IPS DF 6.9 (cell line): ENCODE results near the gene ABTB2.

Experiments
- DNase-seq: peaks from one replicate; pipeline ENCODE4 v3.0.0-alpha.2; 2013; ENCODE audit warnings: low read depth, low spot score
- H3K27ac ChIP-seq: one replicate; pipeline ENCODE4 v1.5.1; 2013; ENCODE audit warnings: low read length, control low read depth
- H3K27me3 ChIP-seq: 2 replicates; pipeline ENCODE4 v1.6.1; 2013; ENCODE audit warnings: mild to moderate bottlenecking, low read length; ENCODE audit not compliant: control insufficient read depth, insufficient read depth
- H3K36me3 ChIP-seq: 2 replicates; pipeline ENCODE4 v1.6.1; 2013; ENCODE audit warnings: low read length; ENCODE audit not compliant: control insufficient read depth, insufficient read depth
- H3K4me1 ChIP-seq: 2 replicates; pipeline ENCODE4 v1.6.1; 2013; ENCODE audit warnings: low read length; ENCODE audit not compliant: control insufficient read depth, insufficient read depth
- H3K4me3 ChIP-seq: 2 replicates; pipeline ENCODE4 v1.5.1; 2013; ENCODE audit warnings: mild to moderate bottlenecking, low read length
- H3K9me3 ChIP-seq: 2 replicates; pipeline ENCODE4 v1.6.1; 2013; ENCODE audit warnings: low read length, inconsistent platforms; ENCODE audit not compliant: control insufficient read depth, insufficient read depth
- WGBS: extraction: QIAGEN DNeasy Blood & Tissue Kit; methylation state at CpG from one replicate; pipeline ENCODE4 v1.1.7; 2013; ENCODE audit warnings: mixed read lengths, missing lambda C conversion rate; ENCODE audit not compliant: insufficient read length, insufficient coverage; 5-methylcytosine and 5-hydroxymethylcytosine counted together

ABTB2 gene

GRCh38 chr11:34277171-34277570 lies 80.6 kb downstream of the ABTB2 start:
- Histone ChIP-seq H3K4me1 (no peaks in the 10 kb centered on the region), H3K36me3 (no peaks in the 10 kb centered on the region), H3K9me3 (no peaks in the 10 kb centered on the region), H3K27me3 (no peaks in the 10 kb centered on the region), H3K27ac (no peak overlapping the region), H3K4me3 (no peak overlapping the region)
- no peak for DNase-seq
- WGBS: no CpG with 5 or more reads among the region's 4 CpGs

- Histone ChIP-seq H3K9me3 (no peaks in the 10 kb centered on the region), H3K27ac (no peak overlapping the region), H3K4me3 (no peak overlapping the region), H3K36me3 (no peaks in the 10 kb centered on the region), H3K27me3 (no peaks in the 10 kb centered on the region), H3K4me1 (no peaks in the 10 kb centered on the region)
- no peak for DNase-seq
- WGBS: no CpG with 5 or more reads among the region's 6 CpGs
Observed at GRCh38 chr11:34276352-34276864, 81.4 kb downstream of the ABTB2 start.

- no peaks in the 10 kb centered on the region for H3K9me3 ChIP-seq
- H3K27me3 ChIP-seq: no peaks in the 10 kb centered on the region
- no peak overlapping the region for H3K4me3 ChIP-seq
- DNase-seq: no peak
- H3K36me3 ChIP-seq: no peaks in the 10 kb centered on the region
- WGBS: no CpG with 5 or more reads among the region's 4 CpGs
- no peaks in the 10 kb centered on the region for H3K4me1 ChIP-seq
- H3K27ac ChIP-seq: no peak overlapping the region
Observed at GRCh38 chr11:34275486-34275885, 82.3 kb downstream of the ABTB2 start.

GRCh38 chr11:34274712-34275398 lies 83.0 kb downstream of the ABTB2 start:
- Histone ChIP-seq H3K4me3 (no peak overlapping the region), H3K9me3 (no peaks in the 10 kb centered on the region), H3K36me3 (no peaks in the 10 kb centered on the region), H3K27ac (no peak overlapping the region), H3K27me3 (no peaks in the 10 kb centered on the region), H3K4me1 (no peaks in the 10 kb centered on the region)
- WGBS: no CpG with 5 or more reads among the region's 11 CpGs
- no peak for DNase-seq

GRCh38 chr11:34273099-34273498 lies 84.7 kb downstream of the ABTB2 start:
- Histone ChIP-seq H3K9me3 (no peaks in the 10 kb centered on the region), H3K4me1 (0 out of 2 replicates have a peak, but pooled peaks cover 1% of the 10 kb centered on the region), H3K4me3 (no peak overlapping the region), H3K27me3 (no peaks in the 10 kb centered on the region), H3K27ac (no peak overlapping the region), H3K36me3 (no peaks in the 10 kb centered on the region)
- DNase-seq: no peak
- no CpG with 5 or more reads among the region's 5 CpGs for WGBS

- Histone ChIP-seq H3K4me1 (peaks cover 5% of the 10 kb centered on the region; the same call in 1 of the 2 replicates), H3K9me3 (no peaks in the 10 kb centered on the region), H3K27ac (no peak overlapping the region), H3K4me3 (no peak overlapping the region), H3K36me3 (no peaks in the 10 kb centered on the region), H3K27me3 (no peaks in the 10 kb centered on the region)
- DNase-seq: no peak
Observed at GRCh38 chr11:34271727-34272126, 86.1 kb downstream of the ABTB2 start.

- Histone ChIP-seq H3K36me3 (no peaks in the 10 kb centered on the region), H3K4me3 (no peak overlapping the region), H3K9me3 (no peaks in the 10 kb centered on the region), H3K4me1 (peaks cover 5% of the 10 kb centered on the region; the same call in 1 of the 2 replicates), H3K27ac (no peak overlapping the region), H3K27me3 (no peaks in the 10 kb centered on the region)
- no peak for DNase-seq
- WGBS: no CpG with 5 or more reads among the region's 5 CpGs
Observed at GRCh38 chr11:34270711-34271110, 87.1 kb downstream of the ABTB2 start.

- H3K9me3 ChIP-seq: no peaks in the 10 kb centered on the region
- no peak overlapping the region for H3K4me3 ChIP-seq
- peaks cover 5% of the 10 kb centered on the region; the same call in 1 of the 2 replicates for H3K4me1 ChIP-seq
- DNase-seq: no peak
- H3K27ac ChIP-seq: no peak overlapping the region
- WGBS: 100% methylated on average over 2 of the region's 7 CpGs
- no peaks in the 10 kb centered on the region for H3K36me3 ChIP-seq
- no peaks in the 10 kb centered on the region for H3K27me3 ChIP-seq
Observed at GRCh38 chr11:34269694-34270245, 88.0 kb downstream of the ABTB2 start.

GRCh38 chr11:34268906-34269430 lies 88.8 kb downstream of the ABTB2 start:
- peaks cover 5% of the 10 kb centered on the region; the same call in 1 of the 2 replicates for H3K4me1 ChIP-seq
- no peaks in the 10 kb centered on the region for H3K36me3 ChIP-seq
- no peaks in the 10 kb centered on the region for H3K27me3 ChIP-seq
- DNase-seq: no peak
- no CpG with 5 or more reads among the region's 6 CpGs for WGBS
- no peak overlapping the region for H3K4me3 ChIP-seq
- no peaks in the 10 kb centered on the region for H3K9me3 ChIP-seq
- no peak overlapping the region for H3K27ac ChIP-seq

- Histone ChIP-seq H3K4me3 (no peak overlapping the region), H3K27me3 (no peaks in the 10 kb centered on the region), H3K27ac (no peak overlapping the region), H3K9me3 (no peaks in the 10 kb centered on the region), H3K36me3 (no peaks in the 10 kb centered on the region), H3K4me1 (peaks cover 7% of the 10 kb centered on the region; the same call in 1 of the 2 replicates)
- no CpG with 5 or more reads among the region's 3 CpGs for WGBS
- DNase-seq: no peak
Observed at GRCh38 chr11:34267417-34267816, 90.4 kb downstream of the ABTB2 start.
